Activated B cell treated with CpG ODN at 0.5 μM for 24 hours (primary cell): ENCODE measurements around the gene BPHL. TPM values are rescaled to one million over a fixed set of nuclear protein-coding genes. Genes with fewer than 3 reads are reported as not detected.
"Not testable (repeated sequence)": the region's sequence is repeated elsewhere in the genome, so short reads cannot be mapped to it uniquely, and the experiment has no call there.

Experiments
- ATAC-seq: fragments of 200-7000 bp; cut with Tn5 transposase; one replicate; pipeline ENCODE4 v1.10.0; 2021; ENCODE audit warnings: low read depth, mild to moderate bottlenecking, moderate library complexity
- CTCF ChIA-PET: fragments of 350-600 bp; sonication (Branson Sonifier 250); formaldehyde crosslinking; loops from one replicate; lab custom pipeline; 2021; ENCODE audit warnings: antibody characterized with exemption; lab: Charles Lee
- POLR2A ChIA-PET: fragments of 350-600 bp; sonication (Branson Sonifier 250); formaldehyde crosslinking; loops from one replicate; lab custom pipeline; 2021; ENCODE audit warnings: antibody characterized with exemption; lab: Charles Lee
- DNase-seq: peaks from one replicate; pipeline ENCODE4 v3.0.0; 2022
- H3K27ac Mint-ChIP-seq: one replicate; pipeline ENCODE4 v1.8.0; 2020; ENCODE audit warnings: mixed read lengths
- H3K27me3 Mint-ChIP-seq: one replicate; pipeline ENCODE4 v1.8.0; 2021; ENCODE audit warnings: mixed read lengths
- H3K36me3 Mint-ChIP-seq: one replicate; pipeline ENCODE4 v1.8.0; 2021; ENCODE audit warnings: low read depth, mixed read lengths
- H3K4me1 Mint-ChIP-seq: one replicate; pipeline ENCODE4 v1.8.0; 2021; ENCODE audit warnings: mixed read lengths
- H3K4me3 Mint-ChIP-seq: one replicate; pipeline ENCODE4 v1.8.0; 2020; ENCODE audit warnings: mild to moderate bottlenecking, mixed read lengths
- H3K9me3 Mint-ChIP-seq: one replicate; pipeline ENCODE4 v1.8.0; 2020; ENCODE audit warnings: mixed read lengths
- CTCF ChIP-seq: fragments of 200-600 bp; IDR thresholded peaks from one replicate; pipeline ENCODE4 v1.8.0; 2022; ENCODE audit warnings: antibody characterized with exemption, mild to moderate bottlenecking
- intact Hi-C: fragments of 100-400 bp; cut with micrococcal nuclease; formaldehyde crosslinking; loops from one replicate; pipeline ENCODE4 v1.15.1; 2024
- total RNA-seq: library from RNA; stranded (reverse); gene quantifications from 2 replicates; pipeline ENCODE4 v1.2.3, GENCODE V29; 2022

The BPHL gene
- total RNA-seq, 1 donor from 2014 or later = 10.5 TPM

GRCh38 chr6:3152689-3153088 lies 34.2 kb downstream of the BPHL start:
- peaks cover 3% of the 10 kb centered on the region for H3K27me3 Mint-ChIP-seq
- intact Hi-C loops = no loop called here
- H3K27ac Mint-ChIP-seq = no peak overlapping the region
- ATAC-seq (no peak), DNase-seq (no peak)
- H3K4me1 Mint-ChIP-seq = peaks cover 12% of the 10 kb centered on the region
- ChIA-PET CTCF (no interaction called here), POLR2A (no interaction called here)
- H3K4me3 Mint-ChIP-seq = no peak overlapping the region
- peaks cover 3% of the 10 kb centered on the region for H3K36me3 Mint-ChIP-seq
- no peaks in the 10 kb centered on the region for H3K9me3 Mint-ChIP-seq
- no peak for TF ChIP-seq CTCF

GRCh38 chr6:3155416-3155815 lies 36.9 kb downstream of the BPHL start:
- H3K27ac Mint-ChIP-seq, DNase-seq, H3K27me3 Mint-ChIP-seq, H3K36me3 Mint-ChIP-seq, CTCF ChIA-PET, ATAC-seq, POLR2A ChIA-PET, H3K9me3 Mint-ChIP-seq: not testable (repeated sequence)
- Mint-ChIP-seq H3K4me1 (peaks cover 21% of the 10 kb centered on the region), H3K4me3 (peak overlapping the region; percentile 42)
- intact Hi-C loops = loop anchor here (5.0 kb wide), 1 partner anchor 592 kb away; no protein-coding TSS in a partner anchor

GRCh38 chr6:3156184-3157130 lies 37.9 kb downstream of the BPHL start:
- H3K9me3 Mint-ChIP-seq, H3K27me3 Mint-ChIP-seq, H3K36me3 Mint-ChIP-seq: not testable (repeated sequence)
- peak; percentile 10 for ATAC-seq
- peaks cover 26% of the 10 kb centered on the region for H3K4me1 Mint-ChIP-seq
- peak overlapping the region; percentile 85 for H3K4me3 Mint-ChIP-seq
- ChIA-PET CTCF (interaction anchor here (0.6 to 1.3 kb wide), 5 partner anchors 30 to 105 kb away, joined by 3 to 5 read pairs (median 3); partner anchors contain the start of gene PSMG4), POLR2A (interaction anchor here (0.6 to 1.2 kb wide), 5 partner anchors 37 to 864 kb away, joined by 3 to 5 read pairs (median 4); partner anchors contain the start of genes BPHL and PSMG4)
- H3K27ac Mint-ChIP-seq = peak overlapping the region; percentile 63
- peak; percentile 27 for DNase-seq
- intact Hi-C loops = loop anchor here (1.0 to 5.0 kb wide), 7 partner anchors 24 to 978 kb away; partner anchors contain the start of genes BPHL and ECI2

- DNase-seq (peak; percentile 91), ATAC-seq (peak; percentile 89)
- peaks cover 3% of the 10 kb centered on the region for H3K27me3 Mint-ChIP-seq
- ChIA-PET POLR2A (interaction anchor here (0.6 to 1.2 kb wide), 6 partner anchors 38 to 864 kb away, joined by 3 to 5 read pairs (median 4); partner anchors contain the start of genes BPHL, PSMG4 and RIPK1), CTCF (interaction anchor here (0.6 to 1.3 kb wide), 5 partner anchors 30 to 104 kb away, joined by 3 to 5 read pairs (median 3); partner anchors contain the start of gene PSMG4)
- peak within 1 kb of the TSS; percentile 85 for H3K4me3 Mint-ChIP-seq
- H3K36me3 Mint-ChIP-seq = no peaks in the 10 kb centered on the region
- intact Hi-C loops = loop anchor here (1.0 to 5.0 kb wide), 6 partner anchors 31 to 977 kb away; partner anchors contain the start of genes BPHL and ECI2
- peak within 1 kb of the TSS; percentile 83 for H3K27ac Mint-ChIP-seq
- no peak for TF ChIP-seq CTCF
- no peaks in the 10 kb centered on the region for H3K9me3 Mint-ChIP-seq
- H3K4me1 Mint-ChIP-seq = peaks cover 31% of the 10 kb centered on the region
These were observed 38.8 kb downstream of the BPHL start, which contains the start of gene TUBB2A for GRCh38 chr6:3157131-3157933. TSS of gene TUBB2A (minus strand) at chr6:3157544. CDS start at chr6:3157463, 81 bp downstream.

- CTCF ChIA-PET = no interaction called here
- DNase-seq (no peak), ATAC-seq (no peak)
- Mint-ChIP-seq H3K36me3 (no peaks in the 10 kb centered on the region), H3K27me3 (peaks cover 3% of the 10 kb centered on the region), H3K4me1 (peaks cover 36% of the 10 kb centered on the region), H3K9me3 (no peaks in the 10 kb centered on the region), H3K4me3 (no peak overlapping the region), H3K27ac (peak overlapping the region; percentile 32)
- no peak for TF ChIP-seq CTCF
- POLR2A ChIA-PET = interaction anchor here (0.9 kb wide), 1 partner anchor 393 kb away, joined by 3 read pairs; no protein-coding TSS in a partner anchor
- intact Hi-C loops = loop anchor here (5.0 kb wide), 1 partner anchor 587 kb away; no protein-coding TSS in a partner anchor
These were observed 41.6 kb downstream of the BPHL start for GRCh38 chr6:3159805-3160781.
